Skeletal muscle satellite cell (primary cell): ENCODE data around the gene SKAP2.
"Not testable (repeated sequence)": the region's sequence is repeated elsewhere in the genome, so short reads cannot be mapped to it uniquely, and the experiment has no call there.

Source experiments
- H3K27me3 ChIP-seq: 2 replicates; pipeline ENCODE4 v1.7.0; 2013; ENCODE audit warnings: low read length; ENCODE audit not compliant: control insufficient read depth, insufficient read depth
- H3K36me3 ChIP-seq: 2 replicates; pipeline ENCODE4 v1.7.0; 2013; ENCODE audit warnings: mild to moderate bottlenecking, control low read depth, low read length; ENCODE audit not compliant: insufficient read depth
- H3K4me1 ChIP-seq: 2 replicates; pipeline ENCODE4 v1.7.0; 2013; ENCODE audit warnings: low read length; ENCODE audit not compliant: control insufficient read depth, insufficient read depth
- H3K4me2 ChIP-seq: 2 replicates; pipeline ENCODE4 v1.7.0; 2013; ENCODE audit warnings: mild to moderate bottlenecking, low read length
- H3K4me3 ChIP-seq: 2 replicates; pipeline ENCODE4 v1.7.0; 2013; ENCODE audit warnings: low read length
- H3K9ac ChIP-seq: 2 replicates; pipeline ENCODE4 v1.7.0; 2013; ENCODE audit warnings: mild to moderate bottlenecking, low read depth, low read length, moderate library complexity
- H3K9me3 ChIP-seq: replicated peaks from 2 replicates; pipeline ENCODE4 v1.7.0; 2013; ENCODE audit warnings: mild to moderate bottlenecking, control low read depth, low read length

SKAP2 gene

DNA sequence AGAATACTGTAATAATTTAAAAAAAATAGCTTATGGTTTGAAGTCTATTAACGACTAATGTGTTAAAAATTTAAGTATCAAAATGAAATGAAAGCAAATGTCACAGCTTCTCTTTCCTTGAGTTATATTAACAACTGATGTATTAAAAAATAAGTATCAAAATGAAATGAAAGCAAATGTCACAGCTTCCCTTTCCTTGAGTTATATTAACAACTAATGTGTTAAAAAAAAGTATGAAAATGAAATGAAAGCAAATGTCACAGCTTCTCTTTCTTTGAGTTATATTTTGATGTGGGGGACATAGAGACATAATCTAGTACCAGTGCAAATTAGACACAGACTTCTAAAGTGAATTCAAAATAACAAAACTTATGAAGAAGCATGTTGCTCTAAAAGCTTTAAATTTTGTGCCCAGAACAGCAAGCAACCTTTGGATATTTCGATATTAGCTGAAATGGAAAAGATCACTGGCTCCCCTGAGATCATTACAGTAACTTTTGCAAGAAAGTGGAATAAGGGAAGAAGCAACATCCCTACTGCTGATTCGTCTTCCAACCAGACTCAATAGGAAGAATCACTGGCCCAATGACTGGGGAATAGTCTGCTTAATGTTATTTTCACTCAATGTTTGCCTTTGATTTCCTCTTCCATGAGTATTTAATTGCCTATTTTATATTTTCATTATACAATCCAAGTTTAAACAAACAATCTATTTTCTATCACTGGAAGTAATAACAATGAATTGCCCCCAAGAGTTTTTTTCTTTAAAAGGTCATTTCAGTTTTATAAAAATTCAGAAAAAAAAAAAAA, 8.0 kb downstream of the SKAP2 start:
- Histone ChIP-seq H3K4me3 (no peak overlapping the region), H3K36me3 (no peaks in the 10 kb centered on the region), H3K4me2 (no peak overlapping the region), H3K9me3 (no peaks in the 10 kb centered on the region), H3K27me3 (no peaks in the 10 kb centered on the region), H3K4me1 (no peaks in the 10 kb centered on the region), H3K9ac (no peak overlapping the region)

DNA sequence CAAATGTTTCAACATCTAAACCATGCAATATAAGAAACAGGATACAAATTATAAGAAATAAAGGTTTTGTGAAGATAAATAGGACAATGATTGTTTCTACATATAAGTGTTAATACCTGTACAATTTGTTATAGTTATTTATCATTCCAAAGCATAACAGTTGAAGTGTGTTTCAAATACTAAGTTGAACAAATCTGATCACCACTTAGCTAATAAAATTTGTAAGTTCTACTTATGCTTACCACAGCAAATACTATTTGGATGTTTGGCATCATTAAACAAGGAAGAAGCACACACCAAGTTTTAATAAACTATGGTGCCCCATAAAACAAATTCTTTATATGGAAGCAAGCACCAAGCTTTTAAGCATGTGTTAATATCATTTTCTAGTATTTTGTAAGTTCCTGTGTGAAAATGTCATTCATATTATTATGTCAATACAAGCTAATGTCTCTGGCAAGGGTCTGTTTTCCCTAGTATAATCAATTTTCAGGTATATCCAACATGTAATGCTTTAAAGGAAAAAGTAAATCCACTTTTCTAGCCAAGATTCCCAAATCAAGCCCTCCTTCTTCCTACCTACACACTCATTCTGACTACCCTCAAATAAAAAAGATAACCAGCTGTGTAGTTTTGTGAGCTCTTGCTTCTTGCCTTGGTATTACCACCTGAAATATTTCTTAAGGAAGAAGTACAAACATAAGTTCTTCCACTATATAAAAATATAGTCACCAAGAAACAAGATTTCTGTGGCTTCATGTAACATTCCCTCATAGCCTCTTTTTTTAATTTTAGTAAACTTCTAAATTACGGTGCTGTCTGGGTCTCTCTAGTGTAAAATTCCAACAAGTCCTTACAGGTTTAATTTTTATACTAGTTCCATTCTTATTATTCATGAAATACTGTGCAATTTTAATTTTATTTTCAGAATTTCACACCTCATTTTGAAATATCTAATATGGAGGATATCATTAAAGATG, 9.2 kb downstream of the SKAP2 start:
- Histone ChIP-seq H3K4me2 (no peak overlapping the region), H3K4me1 (no peaks in the 10 kb centered on the region), H3K9me3 (no peaks in the 10 kb centered on the region), H3K27me3 (no peaks in the 10 kb centered on the region), H3K9ac (no peak overlapping the region), H3K36me3 (no peaks in the 10 kb centered on the region), H3K4me3 (no peak overlapping the region)

DNA sequence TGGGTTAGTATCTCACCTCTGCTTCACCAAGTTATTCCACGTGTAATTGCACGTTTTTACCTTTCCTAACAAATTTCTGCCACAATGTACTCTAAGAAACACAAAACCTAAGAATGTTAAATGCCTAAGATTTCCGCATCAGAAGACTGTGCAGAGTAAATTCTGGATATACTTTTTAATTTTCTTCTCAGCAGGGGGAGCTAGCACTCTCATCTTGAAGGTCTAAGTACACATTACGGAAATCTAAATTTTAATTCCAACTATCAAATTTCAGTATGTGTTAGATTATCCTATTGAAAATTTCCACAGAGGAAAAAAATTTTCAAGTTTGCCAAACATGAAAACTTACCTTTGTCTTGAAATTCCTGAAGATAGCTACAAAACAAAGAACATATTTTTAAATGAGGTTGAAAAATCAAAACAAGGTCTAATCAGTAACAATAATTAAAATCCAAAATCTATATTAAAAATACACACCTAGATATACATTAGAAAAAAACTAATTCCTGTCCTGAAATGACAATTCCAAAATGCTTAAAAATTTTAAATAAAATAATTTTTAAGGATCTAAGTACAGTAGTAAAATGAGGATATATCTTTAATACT, 10.5 kb downstream of the SKAP2 start:
- Histone ChIP-seq H3K9me3 (no peaks in the 10 kb centered on the region), H3K4me3 (no peak overlapping the region), H3K9ac (no peak overlapping the region), H3K4me2 (no peak overlapping the region), H3K36me3 (no peaks in the 10 kb centered on the region), H3K27me3 (no peaks in the 10 kb centered on the region), H3K4me1 (no peaks in the 10 kb centered on the region)

DNA sequence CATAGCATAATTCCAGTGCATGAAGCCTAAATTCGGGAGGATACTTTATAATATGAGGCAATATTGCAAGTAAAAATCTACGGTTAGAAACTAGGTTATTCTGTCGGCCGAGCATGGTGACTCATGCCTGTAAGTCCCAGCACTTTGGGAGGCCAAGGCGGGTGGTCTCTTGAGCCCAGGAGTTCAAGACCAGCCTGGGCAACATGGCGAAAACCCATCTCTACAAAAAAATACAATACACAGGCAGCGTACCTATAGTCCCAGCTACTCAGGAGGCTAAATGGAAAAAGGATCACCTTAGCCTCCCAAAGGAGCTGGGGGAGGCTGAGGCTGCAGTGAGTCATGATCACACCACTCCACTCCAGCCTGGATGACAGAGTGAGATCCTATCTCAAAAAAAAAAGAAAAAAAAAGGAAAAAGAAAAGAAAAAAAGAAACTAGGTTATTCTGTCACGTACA, 14.2 kb downstream of the SKAP2 start:
- no peaks in the 10 kb centered on the region for H3K9me3 ChIP-seq
- H3K27me3 ChIP-seq: no peaks in the 10 kb centered on the region
- no peak overlapping the region for H3K4me3 ChIP-seq
- no peak overlapping the region for H3K4me2 ChIP-seq
- no peak overlapping the region for H3K9ac ChIP-seq
- H3K4me1 ChIP-seq: no peaks in the 10 kb centered on the region
- H3K36me3 ChIP-seq: no peaks in the 10 kb centered on the region

DNA sequence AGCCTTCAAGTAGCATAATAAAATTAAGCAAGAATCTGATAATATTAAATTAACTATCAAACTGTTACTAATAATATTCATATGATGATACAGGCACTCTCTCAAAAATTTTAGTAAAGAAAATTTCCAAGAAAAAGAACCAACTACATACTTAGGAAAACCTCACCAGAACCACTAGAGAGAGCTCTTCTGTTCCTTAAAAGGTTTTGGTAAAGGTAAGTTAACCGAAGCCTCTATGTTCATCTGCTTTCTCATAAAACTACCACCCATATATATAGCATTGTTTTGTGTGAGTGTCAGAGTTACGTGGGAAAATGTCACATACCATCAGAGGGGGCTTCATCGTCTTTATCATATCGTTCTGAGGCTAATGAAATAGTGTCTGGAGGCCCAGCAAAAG, 20.7 kb downstream of the SKAP2 start:
- no peaks in the 10 kb centered on the region for H3K9me3 ChIP-seq
- no peaks in the 10 kb centered on the region for H3K27me3 ChIP-seq
- H3K4me3 ChIP-seq: no peak overlapping the region
- no peak overlapping the region for H3K9ac ChIP-seq
- H3K4me1 ChIP-seq: no peaks in the 10 kb centered on the region
- no peak overlapping the region for H3K4me2 ChIP-seq
- H3K36me3 ChIP-seq: no peaks in the 10 kb centered on the region

GRCh38 chr7:26842897-26843296, 21.5 kb downstream of the SKAP2 start:
- H3K9ac ChIP-seq: no peak overlapping the region
- no peaks in the 10 kb centered on the region for H3K27me3 ChIP-seq
- H3K4me2 ChIP-seq: no peak overlapping the region
- H3K4me1 ChIP-seq: no peaks in the 10 kb centered on the region
- no peak overlapping the region for H3K4me3 ChIP-seq
- no peaks in the 10 kb centered on the region for H3K36me3 ChIP-seq
- no peaks in the 10 kb centered on the region for H3K9me3 ChIP-seq

DNA sequence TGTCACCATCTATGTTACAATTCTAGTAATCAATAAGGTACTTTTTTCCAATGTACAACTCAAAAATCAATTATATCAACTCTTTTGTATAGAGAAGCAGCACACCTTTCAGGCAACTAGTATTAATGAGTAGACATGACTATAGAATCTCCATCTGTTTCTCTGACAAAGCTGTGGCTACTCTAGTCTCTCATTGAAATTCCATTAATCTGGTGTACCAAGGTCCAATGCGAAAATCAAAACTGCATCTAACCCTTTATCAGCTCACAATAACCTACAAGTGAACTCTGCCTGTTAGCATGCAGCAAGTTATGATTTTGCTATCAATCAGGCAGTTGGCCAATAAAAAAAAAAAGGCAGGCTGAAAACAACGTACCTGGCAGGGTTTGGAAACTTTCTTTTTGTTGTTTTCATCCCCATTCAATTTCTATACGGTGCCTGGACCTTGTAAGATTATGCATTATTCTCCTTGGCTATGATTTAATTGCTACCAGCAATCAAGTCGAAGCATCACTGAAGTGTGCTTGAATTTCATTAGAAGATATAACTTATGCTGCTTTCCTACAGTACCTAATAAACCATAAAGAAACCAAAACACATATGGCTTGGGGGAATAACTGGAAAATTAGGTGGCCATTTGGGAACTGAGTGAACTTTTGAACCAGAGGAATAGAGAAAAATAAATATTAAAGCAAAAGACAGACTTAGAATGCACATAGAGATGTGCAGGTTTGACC, 23.2 kb downstream of the SKAP2 start:
- H3K4me3 ChIP-seq: no peak overlapping the region
- H3K9ac ChIP-seq: no peak overlapping the region
- H3K4me2 ChIP-seq: no peak overlapping the region

GRCh38 chr7:26836793-26837192, 27.6 kb downstream of the SKAP2 start:
- not testable (repeated sequence) for H3K27me3 ChIP-seq, H3K4me2 ChIP-seq, H3K9me3 ChIP-seq, H3K4me3 ChIP-seq, H3K4me1 ChIP-seq, H3K36me3 ChIP-seq, H3K9ac ChIP-seq

More for the DNA sequence above, 23.2 kb downstream of the SKAP2 start:
- Histone ChIP-seq H3K9me3 (no peaks in the 10 kb centered on the region), H3K36me3 (no peaks in the 10 kb centered on the region), H3K27me3 (no peaks in the 10 kb centered on the region), H3K4me1 (no peaks in the 10 kb centered on the region)

- no peak overlapping the region for H3K9ac ChIP-seq
- no peaks in the 10 kb centered on the region for H3K9me3 ChIP-seq
- H3K4me1 ChIP-seq: no peaks in the 10 kb centered on the region
- H3K27me3 ChIP-seq: no peaks in the 10 kb centered on the region
- no peaks in the 10 kb centered on the region for H3K36me3 ChIP-seq
- no peak overlapping the region for H3K4me3 ChIP-seq
- no peak overlapping the region for H3K4me2 ChIP-seq
These were observed 49.0 kb downstream of the SKAP2 start for GRCh38 chr7:26815426-26815825.

DNA sequence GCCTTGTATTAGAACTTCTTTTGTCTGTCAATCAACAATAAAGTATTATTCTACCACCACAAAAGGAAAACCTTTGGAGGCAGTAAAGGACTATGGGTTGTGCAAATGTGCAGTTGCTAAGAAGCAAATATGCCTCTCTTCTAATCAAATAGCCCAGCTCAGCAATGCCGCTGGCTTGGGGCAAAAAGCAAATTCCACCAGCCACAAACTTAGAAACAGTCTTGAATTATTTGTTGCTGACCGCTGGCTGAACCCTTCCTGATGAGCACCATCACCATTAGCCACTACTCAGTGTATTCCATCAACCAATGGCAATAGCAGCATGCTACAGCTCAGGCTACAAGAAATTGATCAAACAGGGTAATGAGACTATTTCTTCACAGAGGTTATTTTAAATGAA, 51.0 kb downstream of the SKAP2 start:
- Histone ChIP-seq H3K9ac (no peak overlapping the region), H3K36me3 (no peaks in the 10 kb centered on the region), H3K9me3 (no peaks in the 10 kb centered on the region), H3K4me2 (no peak overlapping the region), H3K4me1 (no peaks in the 10 kb centered on the region), H3K27me3 (no peaks in the 10 kb centered on the region), H3K4me3 (no peak overlapping the region)

DNA sequence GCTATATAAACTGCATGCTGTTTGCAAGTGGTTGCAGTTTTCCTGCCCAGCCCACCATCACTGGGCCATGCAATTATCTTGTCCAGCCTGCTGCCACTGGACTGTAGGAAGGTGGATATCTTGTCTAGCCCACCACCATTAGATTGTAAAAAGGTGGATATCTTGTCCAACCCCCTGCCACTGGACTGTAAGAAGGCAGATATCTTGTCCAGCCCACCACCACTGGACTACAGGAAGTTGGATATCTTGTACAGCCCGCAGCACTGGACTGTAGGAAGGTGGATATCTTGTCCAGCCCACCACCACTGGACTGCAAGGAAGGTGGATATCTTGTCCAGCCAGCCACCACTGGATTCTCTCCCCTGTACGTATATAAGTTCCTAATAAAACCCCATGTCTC, 69.8 kb downstream of the SKAP2 start:
- no peaks in the 10 kb centered on the region for H3K4me1 ChIP-seq
- H3K9ac ChIP-seq: no peak overlapping the region
- H3K4me3 ChIP-seq: no peak overlapping the region
- H3K4me2 ChIP-seq: no peak overlapping the region
- no peaks in the 10 kb centered on the region for H3K9me3 ChIP-seq
- no peaks in the 10 kb centered on the region for H3K27me3 ChIP-seq
- no peaks in the 10 kb centered on the region for H3K36me3 ChIP-seq
